MG63 (cell line): ENCODE measurements around the gene SNRPA1. TPM values are rescaled to one million over a fixed set of nuclear protein-coding genes. Genes with fewer than 3 reads are reported as not detected.
"Not testable (repeated sequence)": the region's sequence is repeated elsewhere in the genome, so short reads cannot be mapped to it uniquely, and the experiment has no call there.

Experiments
- DNase-seq: peaks from one replicate; pipeline ENCODE4 v3.0.0-alpha.2; 2020
- H3K27me3 ChIP-seq: fragments of 250-450 bp; sonication (Bioruptor Pico); 2 replicates; pipeline ENCODE4 v1.5.1; 2020; ENCODE audit warnings: mild to moderate bottlenecking, moderate library complexity
- H3K36me3 ChIP-seq: fragments of 250-450 bp; sonication (Bioruptor Pico); 2 replicates; pipeline ENCODE4 v1.5.1; 2020; ENCODE audit warnings: mild to moderate bottlenecking, moderate library complexity
- H3K4me3 ChIP-seq: fragments of 250-450 bp; sonication (Bioruptor Pico); 2 replicates; pipeline ENCODE4 v1.5.1; 2020; ENCODE audit warnings: mild to moderate bottlenecking, moderate library complexity
- H3K9me3 ChIP-seq: fragments of 250-450 bp; sonication (Bioruptor Pico); 2 replicates; pipeline ENCODE4 v1.5.1; 2020; ENCODE audit warnings: mild to moderate bottlenecking, moderate library complexity
- total RNA-seq: library from RNA; depleted of rRNA; stranded (reverse); fragments of >200 nt; shearing (Covaris generic); gene quantifications from 2 replicates; pipeline ENCODE4 v1.2.3, GENCODE V29; 2014; ENCODE audit warnings: low replicate concordance

SNRPA1 gene
- total RNA-seq, 1 experiment from 2014 or later, result 134 TPM

- no peak for DNase-seq
- Histone ChIP-seq H3K4me3 (no peak overlapping the region), H3K27me3 (no peaks in the 10 kb centered on the region), H3K9me3 (no peaks in the 10 kb centered on the region), H3K36me3 (no peaks in the 10 kb centered on the region)
These were observed 13.8 kb upstream of the SNRPA1 start for GRCh38 chr15:101308604-101309435.

GRCh38 chr15:101307897-101308603 is 13.0 kb upstream of the SNRPA1 start:
- no peak overlapping the region for H3K4me3 ChIP-seq
- DNase-seq, result no peak
- H3K27me3 ChIP-seq, result no peaks in the 10 kb centered on the region
- H3K36me3 ChIP-seq, result peaks cover 2% of the 10 kb centered on the region; the same call in 1 of the 2 replicates
- no peaks in the 10 kb centered on the region for H3K9me3 ChIP-seq

- DNase-seq, result no peak
- Histone ChIP-seq H3K27me3 (no peaks in the 10 kb centered on the region), H3K36me3 (peaks cover 2% of the 10 kb centered on the region; the same call in 1 of the 2 replicates), H3K9me3 (no peaks in the 10 kb centered on the region), H3K4me3 (no peak overlapping the region)
These were observed 12.2 kb upstream of the SNRPA1 start for GRCh38 chr15:101307048-101307896.

GRCh38 chr15:101306341-101307047 is 11.4 kb upstream of the SNRPA1 start:
- no peak for DNase-seq
- H3K27me3 ChIP-seq, result no peaks in the 10 kb centered on the region

GRCh38 chr15:101305820-101306255 is 10.8 kb upstream of the SNRPA1 start:
- Histone ChIP-seq H3K9me3 (no peaks in the 10 kb centered on the region), H3K36me3 (peaks cover 2% of the 10 kb centered on the region; the same call in 1 of the 2 replicates), H3K27me3 (no peaks in the 10 kb centered on the region), H3K4me3 (no peak overlapping the region)
- no peak for DNase-seq

More at GRCh38 chr15:101306341-101307047, 11.4 kb upstream of the SNRPA1 start:
- Histone ChIP-seq H3K4me3 (no peak overlapping the region), H3K36me3 (peaks cover 2% of the 10 kb centered on the region; the same call in 1 of the 2 replicates), H3K9me3 (no peaks in the 10 kb centered on the region)

- Histone ChIP-seq H3K27me3 (no peaks in the 10 kb centered on the region), H3K9me3 (no peaks in the 10 kb centered on the region), H3K4me3 (no peak overlapping the region), H3K36me3 (peaks cover 2% of the 10 kb centered on the region; the same call in 1 of the 2 replicates)
- no peak for DNase-seq
These were observed 8.4 kb upstream of the SNRPA1 start for GRCh38 chr15:101303408-101303807.

- DNase-seq, result peak; percentile 37
These were observed 1.7 kb upstream of the SNRPA1 start for GRCh38 chr15:101296418-101297405.

GRCh38 chr15:101295607-101296161 is 636 bp upstream of the SNRPA1 start:
- no peak for DNase-seq
- H3K9me3 ChIP-seq, result no peaks in the 10 kb centered on the region
- H3K27me3 ChIP-seq, result no peaks in the 10 kb centered on the region
- H3K4me3 ChIP-seq, result peak overlapping the region; percentile 98
- peaks cover 37% of the 10 kb centered on the region for H3K36me3 ChIP-seq

More at GRCh38 chr15:101296418-101297405, 1.7 kb upstream of the SNRPA1 start:
- Histone ChIP-seq H3K4me3 (peak overlapping the region; percentile 98), H3K9me3 (no peaks in the 10 kb centered on the region), H3K36me3 (peaks cover 26% of the 10 kb centered on the region), H3K27me3 (no peaks in the 10 kb centered on the region)

- DNase-seq, result no peak
- peaks cover 57% of the 10 kb centered on the region for H3K36me3 ChIP-seq
- H3K27me3 ChIP-seq, result no peaks in the 10 kb centered on the region
- H3K9me3 ChIP-seq, result no peaks in the 10 kb centered on the region
- H3K4me3 ChIP-seq, result peak overlapping the region; percentile 98
These were observed 1.9 kb downstream of the SNRPA1 start for GRCh38 chr15:101293122-101293521.

GRCh38 chr15:101288905-101289513 is 6.0 kb downstream of the SNRPA1 start:
- peaks cover 88% of the 10 kb centered on the region for H3K36me3 ChIP-seq
- no peak for DNase-seq
- H3K4me3 ChIP-seq, result no peak overlapping the region

GRCh38 chr15:101287342-101287741 is 7.7 kb downstream of the SNRPA1 start:
- H3K36me3 ChIP-seq, result peaks cover 91% of the 10 kb centered on the region
- not testable (repeated sequence) for H3K9me3 ChIP-seq, DNase-seq

More at GRCh38 chr15:101288905-101289513, 6.0 kb downstream of the SNRPA1 start:
- no peaks in the 10 kb centered on the region for H3K27me3 ChIP-seq
- no peaks in the 10 kb centered on the region for H3K9me3 ChIP-seq

GRCh38 chr15:101286471-101287114 is 8.5 kb downstream of the SNRPA1 start:
- Histone ChIP-seq H3K9me3 (no peaks in the 10 kb centered on the region), H3K4me3 (no peak overlapping the region), H3K36me3 (peaks cover 91% of the 10 kb centered on the region), H3K27me3 (no peaks in the 10 kb centered on the region)
- DNase-seq, result no peak

More at GRCh38 chr15:101287342-101287741, 7.7 kb downstream of the SNRPA1 start:
- not testable (repeated sequence) for H3K27me3 ChIP-seq, H3K4me3 ChIP-seq

- no peaks in the 10 kb centered on the region for H3K9me3 ChIP-seq
- no peaks in the 10 kb centered on the region for H3K27me3 ChIP-seq
- DNase-seq, result no peak
- peaks cover 91% of the 10 kb centered on the region for H3K36me3 ChIP-seq
- no peak overlapping the region for H3K4me3 ChIP-seq
These were observed 11.1 kb downstream of the SNRPA1 start for GRCh38 chr15:101283931-101284330.

- no peaks in the 10 kb centered on the region for H3K27me3 ChIP-seq
- no peak overlapping the region for H3K4me3 ChIP-seq
- no peak for DNase-seq
- peaks cover 64% of the 10 kb centered on the region for H3K36me3 ChIP-seq
- H3K9me3 ChIP-seq, result no peaks in the 10 kb centered on the region
These were observed 15.0 kb downstream of the SNRPA1 start for GRCh38 chr15:101280007-101280406.
